Colon (tissue), 2 donors: Measurements from ENCODE around the gene RNASEH2A.
"Not testable (repeated sequence)": the region's sequence is repeated elsewhere in the genome, so short reads cannot be mapped to it uniquely, and the experiment has no call there.

Experiments used
- FAIRE-seq: peaks from 2 replicates; lab custom pipeline; 2012; peaks lifted over from hg19 to GRCh38; lab: Jason Lieb, UNC
- donor health status: control.
- donor health status: control.

Gene RNASEH2A

DNA sequence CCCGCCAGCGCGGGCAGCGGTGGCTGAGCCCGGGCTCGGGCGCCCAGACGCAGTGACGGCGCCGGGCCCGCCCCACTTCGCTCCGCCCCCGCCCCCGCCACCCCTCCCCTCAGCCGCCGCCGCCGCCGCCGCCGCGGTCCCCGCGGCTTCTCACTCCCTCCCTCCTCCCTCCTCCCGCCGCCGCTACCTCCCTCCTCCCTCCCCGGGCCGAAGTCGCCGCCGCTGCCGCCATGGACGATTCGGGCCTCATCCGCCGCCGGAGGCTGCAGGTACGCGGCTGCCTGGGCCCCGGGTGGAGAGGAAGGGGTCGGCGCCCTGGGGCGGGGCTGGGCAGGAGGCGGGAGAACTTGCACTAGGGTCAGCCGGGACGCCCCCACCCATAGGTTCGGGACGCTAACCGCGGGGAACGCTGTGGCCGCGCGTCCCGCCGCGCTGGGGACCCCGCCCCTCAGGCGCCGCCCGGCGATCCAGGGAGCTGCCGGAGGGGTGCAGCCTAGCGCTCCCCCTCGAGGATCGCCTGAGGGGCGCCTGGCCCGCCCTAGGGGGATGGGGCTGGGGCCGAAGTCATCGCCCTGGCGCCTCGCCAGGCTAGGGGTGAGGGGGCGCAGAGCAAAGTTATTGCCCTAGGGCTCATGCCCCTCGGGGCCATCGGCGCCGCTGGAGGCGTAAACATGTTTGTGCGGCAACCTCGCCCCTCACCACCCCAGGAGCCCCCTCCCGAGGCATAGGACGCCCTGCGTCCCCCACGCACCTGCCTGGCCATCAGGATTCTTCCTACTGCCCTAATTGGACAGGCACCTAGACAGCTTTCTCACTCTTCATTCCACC is 27.6 kb downstream of the RNASEH2A start:
- FAIRE-seq = no peak

DNA sequence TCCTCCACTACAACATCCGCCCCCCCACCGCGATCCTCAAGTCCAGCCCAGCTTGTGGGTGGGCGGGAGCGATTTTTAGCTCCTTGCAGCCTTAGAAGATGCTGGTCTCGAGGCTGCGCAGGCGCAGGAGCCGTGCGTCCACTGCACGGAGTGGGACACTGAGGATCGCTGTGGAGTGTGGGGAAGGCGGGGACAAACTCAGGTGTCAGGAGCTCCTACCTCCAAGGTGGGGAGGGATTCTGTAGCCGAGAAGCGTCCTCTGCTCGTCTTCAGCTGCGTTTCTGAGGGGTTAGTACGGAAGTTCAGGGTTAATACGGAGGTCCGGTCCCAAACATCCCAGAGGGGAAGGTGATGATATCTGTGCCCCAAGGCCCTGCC is 28.2 kb downstream of the RNASEH2A start, which contains the start of gene RTBDN:
TSS of gene RTBDN (minus strand) at position 14 of the 378 bp plus-strand sequence. CDS start 4,600 bp downstream, outside the sequence.
- no peak for FAIRE-seq

DNA sequence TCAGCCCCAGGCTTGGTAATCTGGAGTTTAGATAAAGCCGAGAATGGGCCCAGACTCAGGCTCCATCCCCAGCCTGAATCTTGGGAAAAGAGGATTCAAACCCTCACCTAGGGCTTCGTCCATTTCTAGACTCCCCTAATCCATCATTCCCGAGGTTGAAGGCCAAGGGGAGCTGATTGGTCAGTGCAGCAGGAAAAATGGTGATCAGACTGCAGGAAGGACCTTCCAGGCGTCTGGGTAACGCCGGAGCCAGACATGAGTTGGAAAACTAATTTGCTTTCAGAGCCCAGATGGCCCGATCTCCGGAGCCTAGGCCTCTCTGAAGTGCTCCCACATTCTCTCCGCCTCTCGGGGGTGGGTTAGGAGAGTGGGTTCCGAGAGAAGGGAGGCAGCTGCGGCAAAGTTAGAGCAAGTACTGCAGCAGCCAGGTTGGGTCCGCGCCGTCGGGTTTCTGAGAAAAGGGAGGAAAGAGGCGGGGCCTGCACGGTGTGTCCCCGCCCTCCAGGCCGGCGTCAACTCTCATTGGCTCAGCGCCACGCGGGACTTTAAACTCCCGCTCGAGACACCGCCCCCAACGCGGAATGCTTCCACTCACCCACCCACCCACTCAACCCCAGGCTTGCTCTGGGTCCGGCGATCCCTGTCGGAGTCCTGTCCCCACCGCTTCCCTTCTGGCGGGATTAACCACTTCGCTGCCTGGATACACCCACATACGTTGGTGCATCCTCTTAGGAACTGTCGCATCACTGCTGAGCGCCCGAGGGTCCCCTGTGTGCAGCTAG is 28.8 kb downstream of the RNASEH2A start:
- no peak for FAIRE-seq

DNA sequence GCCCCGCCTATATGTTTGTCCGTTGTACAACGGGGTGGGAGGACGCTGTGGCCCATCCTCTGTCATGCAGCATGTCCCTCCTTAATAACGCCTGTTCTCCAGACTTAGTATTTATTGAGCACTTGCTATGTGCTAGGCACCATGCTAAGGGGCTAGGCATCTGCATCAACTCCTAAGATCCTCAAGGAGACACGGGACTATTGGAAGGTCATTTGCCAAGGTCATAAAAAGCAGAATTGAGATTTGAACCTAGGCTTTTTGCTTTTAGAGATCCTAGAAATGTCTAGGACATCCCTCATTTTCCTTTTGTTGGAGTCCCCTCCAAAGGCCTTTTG is 30.1 kb downstream of the RNASEH2A start:
- FAIRE-seq = no peak

DNA sequence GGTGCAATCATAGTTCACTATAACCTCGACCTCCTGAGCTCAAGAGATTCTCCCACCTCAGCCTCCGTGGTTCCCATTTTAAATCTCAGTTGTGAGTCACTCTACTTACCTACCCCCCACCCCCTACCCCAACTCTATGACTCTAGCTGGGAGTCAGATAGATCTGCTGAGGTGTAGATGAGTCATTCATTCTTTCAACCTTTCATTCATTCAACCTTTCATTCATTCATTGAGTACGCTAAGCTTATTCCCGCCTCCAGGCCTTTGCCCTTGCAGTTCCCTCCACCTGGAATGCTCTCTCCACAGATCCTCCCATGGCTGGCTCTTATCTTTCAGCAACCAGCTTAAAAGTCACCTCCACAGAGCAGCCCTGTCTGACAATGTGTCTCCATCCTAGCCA is 30.8 kb downstream of the RNASEH2A start:
- FAIRE-seq = no peak

DNA sequence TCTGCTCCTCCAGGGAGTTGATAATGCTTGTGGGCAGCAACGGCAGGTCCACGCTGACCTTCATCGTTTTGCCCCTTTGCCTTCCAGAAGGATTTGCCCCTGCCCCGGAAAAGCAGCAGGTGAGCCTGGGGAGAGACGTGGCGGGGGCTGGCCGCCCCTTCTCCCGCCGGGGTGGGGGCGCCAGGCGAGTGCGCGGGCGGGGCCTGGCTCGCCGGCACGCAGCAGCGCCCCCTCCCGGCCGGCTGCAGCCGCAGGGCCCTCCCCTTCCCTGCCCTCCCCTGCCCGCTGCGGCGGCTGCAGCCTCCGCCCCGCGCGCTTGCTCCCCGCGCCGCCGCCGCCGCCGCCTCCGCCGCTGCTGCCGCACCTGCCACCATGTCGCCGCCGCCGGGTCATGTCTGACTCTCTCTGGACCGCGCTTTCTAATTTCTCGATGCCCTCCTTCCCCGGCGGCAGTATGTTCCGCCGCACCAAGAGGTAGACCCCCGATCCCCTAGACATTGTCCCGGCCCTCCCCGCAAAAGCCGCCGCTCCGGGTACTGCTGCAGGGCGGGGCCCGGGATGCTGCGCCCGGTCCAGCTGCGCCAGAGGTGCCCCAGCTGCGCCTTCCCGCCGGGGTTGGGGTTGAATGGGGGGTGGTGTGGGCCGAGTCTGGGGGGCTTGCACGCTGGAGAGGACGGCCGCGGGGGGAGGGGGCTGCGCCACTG is 31.9 kb downstream of the RNASEH2A start, which contains the start of gene MAST1:
TSS of gene MAST1 (plus strand) at position 334 of the 704 bp plus-strand sequence. CDS start at position 392, 58 bp downstream.
- no peak for FAIRE-seq

DNA sequence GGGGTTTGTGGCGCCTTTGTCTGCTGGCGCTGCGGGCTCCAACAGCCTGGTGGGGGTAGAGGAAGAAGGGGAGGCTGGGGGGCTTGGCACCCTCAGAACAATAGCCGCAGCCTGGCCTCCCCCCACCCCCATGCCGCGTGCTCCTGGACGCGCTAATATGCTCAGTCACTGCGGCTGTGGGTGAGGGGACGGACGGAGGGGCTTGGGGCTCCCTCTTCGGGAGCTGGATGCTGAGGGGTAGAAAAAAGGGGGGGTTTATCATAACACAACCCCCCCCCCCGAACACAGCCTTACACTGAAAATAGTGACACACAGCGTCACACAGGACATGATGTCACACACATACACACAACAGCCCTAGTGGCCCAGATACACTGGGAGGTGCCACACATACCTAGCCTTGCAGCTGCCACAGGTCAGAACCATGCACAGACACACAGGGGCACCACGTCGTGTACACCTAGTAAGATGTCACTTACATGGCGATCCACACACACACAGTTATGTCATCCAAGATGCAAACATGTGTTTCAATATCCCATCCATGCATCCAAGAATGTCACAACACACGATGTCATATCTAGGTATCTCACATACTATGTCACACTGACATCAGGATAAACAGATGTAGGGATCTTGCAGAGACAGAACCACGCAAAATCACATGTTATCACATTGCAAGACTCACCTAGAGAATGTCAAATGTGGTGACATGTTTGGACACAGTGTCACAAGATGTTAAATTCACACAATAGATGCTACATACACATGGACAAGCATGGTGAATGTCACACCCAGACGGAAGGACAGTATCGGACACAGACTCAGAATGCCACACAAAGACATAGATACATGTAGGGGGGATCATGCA is 32.7 kb downstream of the RNASEH2A start:
- no peak for FAIRE-seq

DNA sequence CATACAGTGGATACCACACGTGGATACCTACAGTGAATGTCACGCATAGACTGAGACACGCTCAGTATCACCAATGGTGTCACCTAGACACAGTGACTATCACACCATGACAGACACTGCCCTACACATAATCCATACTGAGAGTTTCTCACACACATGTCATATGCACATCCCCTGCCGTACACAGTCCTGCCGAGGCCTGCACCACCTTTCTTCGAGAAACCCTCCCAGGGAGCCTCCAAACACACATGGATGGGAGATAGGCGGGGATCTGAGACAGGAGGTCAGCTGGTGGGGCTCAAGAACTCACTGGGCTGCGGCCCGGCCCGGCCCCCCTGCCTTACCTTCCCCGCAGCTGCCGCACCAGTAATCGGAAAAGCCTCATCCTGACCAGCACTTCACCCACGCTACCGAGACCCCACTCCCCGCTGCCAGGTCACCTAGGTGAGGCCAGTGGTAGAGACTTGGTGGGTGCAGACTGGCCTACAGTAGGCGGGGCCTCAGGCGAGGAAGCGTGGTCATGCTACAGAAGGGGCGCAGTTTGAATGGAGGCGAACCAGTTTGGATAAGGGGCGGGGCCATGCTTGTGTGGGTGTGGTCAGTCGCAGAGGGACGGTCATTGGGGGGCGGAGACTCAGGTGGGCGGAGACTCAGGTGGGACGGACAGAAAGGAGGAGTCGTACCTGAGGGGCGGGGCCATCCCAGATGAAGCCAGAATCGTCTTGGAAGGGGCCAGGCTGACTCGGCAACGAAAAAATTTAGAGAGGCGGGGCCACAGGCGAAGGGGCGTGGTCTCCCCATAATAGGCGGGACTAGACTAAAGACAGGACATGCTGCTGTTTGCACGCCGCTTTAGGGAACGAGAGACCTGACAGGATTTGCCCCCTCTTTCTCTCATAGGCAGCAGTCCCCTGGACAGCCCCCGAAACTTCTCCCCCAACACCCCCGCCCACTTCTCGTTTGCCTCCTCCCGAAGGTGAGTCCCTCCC is 34.0 kb downstream of the RNASEH2A start:
- FAIRE-seq = no peak

DNA sequence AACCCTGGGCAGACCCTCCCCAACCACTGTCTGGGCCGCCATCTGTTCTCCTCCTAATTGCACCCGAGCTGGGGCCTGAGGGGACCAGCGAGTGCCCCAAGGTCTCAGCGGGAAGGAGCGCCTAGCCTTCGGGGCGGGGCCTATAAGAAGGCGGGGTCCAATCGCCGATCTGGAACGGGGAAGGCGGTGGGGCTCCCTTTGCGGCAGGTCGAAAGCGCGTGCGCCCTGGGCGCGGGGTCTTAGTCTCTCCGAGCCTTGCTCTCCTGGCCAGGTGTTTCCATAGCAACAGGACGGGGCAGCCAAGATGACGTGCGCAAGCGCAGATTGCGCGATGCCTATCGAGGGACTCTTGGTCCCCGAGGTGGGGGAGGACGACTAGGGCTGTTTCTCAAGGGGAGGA is 34.7 kb downstream of the RNASEH2A start:
- no peak for FAIRE-seq

DNA sequence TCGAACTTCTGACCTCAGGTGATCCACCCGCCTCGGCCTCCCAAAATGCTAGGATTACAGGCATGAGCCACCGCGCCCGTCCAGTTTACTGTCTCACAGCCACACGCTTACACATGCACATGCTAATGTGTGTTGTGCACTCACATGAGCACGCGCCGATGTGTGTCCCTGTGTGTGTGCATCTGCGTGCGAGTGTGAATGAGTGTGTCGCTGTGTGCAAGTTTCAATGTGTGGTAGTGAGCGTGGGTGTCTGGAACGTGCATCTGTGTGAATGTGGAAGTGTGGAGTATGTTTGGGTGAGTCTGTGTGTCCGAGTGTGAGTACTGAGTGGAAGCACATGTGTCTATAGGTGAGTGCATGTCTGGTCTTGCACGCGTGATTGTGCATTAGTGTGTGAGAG is 36.1 kb downstream of the RNASEH2A start:
- FAIRE-seq = no peak

DNA sequence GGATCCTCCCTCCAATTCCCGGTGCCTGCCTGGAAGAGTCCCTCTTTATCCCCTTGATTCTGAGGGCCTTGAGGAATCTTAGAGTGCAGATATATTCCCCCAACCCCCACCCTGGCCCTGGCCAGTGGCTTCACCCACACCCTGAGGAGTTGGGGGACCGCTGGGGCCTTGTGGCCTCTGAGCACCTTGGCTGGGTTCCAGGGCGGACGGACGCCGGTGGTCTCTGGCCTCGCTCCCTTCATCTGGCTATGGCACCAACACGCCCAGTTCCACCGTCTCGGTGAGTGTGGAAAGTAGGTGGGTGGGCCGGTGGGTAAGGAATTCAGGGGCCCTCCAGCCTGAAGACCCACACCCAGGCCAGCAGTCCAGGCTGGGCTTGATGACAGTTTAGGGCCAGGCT is 36.9 kb downstream of the RNASEH2A start:
- FAIRE-seq = no peak

DNA sequence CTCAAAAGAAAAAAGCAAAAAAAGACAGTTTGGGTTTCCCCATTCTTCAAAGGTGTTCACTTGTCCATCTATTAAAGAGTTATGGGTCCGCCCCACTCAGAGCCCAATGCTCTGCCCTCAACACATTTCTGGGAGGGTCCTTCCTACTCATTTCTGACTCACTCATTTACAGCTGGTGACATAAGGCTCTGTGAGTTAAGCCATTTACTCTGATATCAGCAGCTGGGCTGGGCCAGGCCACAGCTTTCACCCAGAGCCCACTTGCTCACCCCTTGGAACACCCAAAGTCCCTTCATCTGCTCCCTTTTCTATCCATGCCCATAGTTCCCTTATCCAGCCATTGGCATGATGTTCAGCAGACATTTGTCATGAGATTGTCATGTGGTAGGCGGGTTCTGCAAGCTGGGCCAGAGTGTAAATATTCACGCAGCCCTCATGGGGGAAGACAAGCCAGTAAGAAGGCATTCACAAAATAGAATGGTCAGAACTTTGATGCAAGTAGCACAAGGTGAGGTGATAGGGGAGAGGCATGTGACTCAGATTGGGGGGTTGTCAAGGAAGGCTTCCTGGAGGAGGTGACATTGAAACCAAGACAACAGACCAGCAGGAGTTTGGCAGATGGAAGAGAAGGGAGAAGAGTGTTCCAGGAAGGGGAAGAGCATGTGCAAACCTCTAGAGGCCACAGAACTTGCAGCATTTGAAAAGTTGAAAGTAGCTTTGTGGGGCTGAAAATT is 37.8 kb downstream of the RNASEH2A start:
- FAIRE-seq = no peak

DNA sequence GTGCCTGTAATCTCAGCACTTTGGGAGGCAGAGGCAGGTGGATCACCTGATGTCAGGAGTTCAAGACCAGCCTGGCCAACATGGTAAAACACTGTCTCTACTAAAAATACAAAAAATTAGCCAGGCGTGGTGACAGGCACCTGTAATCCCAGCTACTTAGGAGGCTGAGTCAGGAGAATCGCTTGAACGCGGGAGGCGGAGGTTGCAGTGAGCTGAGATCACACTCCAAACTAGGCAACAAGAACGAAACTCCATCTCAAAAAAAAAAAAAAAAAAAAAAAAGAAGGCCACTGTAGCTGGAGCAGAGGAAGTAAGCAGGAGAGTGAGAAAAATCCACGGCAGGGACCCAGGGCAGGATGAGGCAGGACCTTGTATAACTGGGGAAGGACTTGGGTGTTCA is 40.2 kb downstream of the RNASEH2A start:
- not testable (repeated sequence) for FAIRE-seq

DNA sequence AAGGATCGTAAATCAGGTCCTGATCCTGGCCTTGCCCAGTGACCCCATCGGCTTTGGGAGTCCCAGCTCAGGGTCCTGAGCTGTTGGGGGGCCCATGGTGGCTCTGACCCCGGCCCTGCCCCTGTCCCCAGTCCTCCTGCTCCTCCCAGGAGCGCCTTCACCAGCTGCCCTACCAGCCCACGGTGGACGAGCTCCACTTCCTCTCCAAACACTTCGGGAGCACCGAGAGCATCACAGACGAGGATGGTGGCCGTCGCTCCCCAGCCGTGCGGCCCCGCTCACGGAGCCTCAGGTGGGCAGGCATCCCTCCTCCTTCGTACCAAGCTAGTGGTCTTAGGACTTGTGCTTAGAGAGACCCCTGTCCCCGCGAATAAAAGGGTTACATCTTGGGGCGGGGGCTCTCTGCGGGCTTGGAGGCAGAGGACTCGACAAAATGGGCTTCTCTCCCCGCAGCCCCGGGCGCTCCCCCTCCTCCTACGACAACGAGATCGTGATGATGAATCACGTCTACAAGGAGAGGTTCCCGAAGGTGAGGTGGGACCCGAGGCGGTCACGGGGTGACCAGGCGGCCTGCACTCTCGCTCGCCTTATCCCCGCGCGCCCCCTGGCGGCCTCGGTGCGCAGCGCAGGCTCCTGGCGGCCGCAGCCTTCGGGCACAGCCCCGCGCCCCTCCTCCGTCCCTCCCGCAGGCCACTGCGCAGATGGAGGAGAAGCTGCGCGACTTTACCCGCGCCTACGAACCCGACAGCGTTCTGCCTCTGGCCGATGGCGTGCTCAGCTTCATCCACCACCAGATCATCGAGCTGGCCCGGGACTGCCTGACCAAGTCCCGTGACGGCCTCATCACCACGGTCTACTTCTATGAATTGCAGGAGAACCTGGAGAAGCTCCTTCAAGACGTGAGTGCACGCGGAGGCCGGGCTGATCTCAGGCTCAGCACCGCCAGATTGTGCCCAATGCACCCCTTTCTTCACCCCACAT is 41.1 kb downstream of the RNASEH2A start:
- no peak for FAIRE-seq

DNA sequence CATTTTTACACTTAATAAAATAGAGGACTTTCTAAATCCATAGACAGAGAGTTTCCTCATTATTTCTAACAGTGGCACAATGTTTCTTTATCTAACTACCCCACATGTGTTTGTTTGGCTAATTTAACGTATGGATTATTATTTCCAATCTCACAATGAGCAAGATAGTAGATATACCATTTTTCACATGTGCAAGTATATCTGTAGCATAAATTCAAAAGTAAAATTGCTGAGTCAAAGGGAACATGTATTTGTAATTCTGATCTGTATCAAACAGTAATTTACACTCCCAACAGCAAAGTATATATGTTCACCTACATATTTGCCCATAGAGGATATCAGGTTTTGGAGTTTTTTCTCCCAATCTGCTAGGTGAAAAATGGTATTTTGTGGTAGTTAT is 50.3 kb downstream of the RNASEH2A start:
- FAIRE-seq = no peak

DNA sequence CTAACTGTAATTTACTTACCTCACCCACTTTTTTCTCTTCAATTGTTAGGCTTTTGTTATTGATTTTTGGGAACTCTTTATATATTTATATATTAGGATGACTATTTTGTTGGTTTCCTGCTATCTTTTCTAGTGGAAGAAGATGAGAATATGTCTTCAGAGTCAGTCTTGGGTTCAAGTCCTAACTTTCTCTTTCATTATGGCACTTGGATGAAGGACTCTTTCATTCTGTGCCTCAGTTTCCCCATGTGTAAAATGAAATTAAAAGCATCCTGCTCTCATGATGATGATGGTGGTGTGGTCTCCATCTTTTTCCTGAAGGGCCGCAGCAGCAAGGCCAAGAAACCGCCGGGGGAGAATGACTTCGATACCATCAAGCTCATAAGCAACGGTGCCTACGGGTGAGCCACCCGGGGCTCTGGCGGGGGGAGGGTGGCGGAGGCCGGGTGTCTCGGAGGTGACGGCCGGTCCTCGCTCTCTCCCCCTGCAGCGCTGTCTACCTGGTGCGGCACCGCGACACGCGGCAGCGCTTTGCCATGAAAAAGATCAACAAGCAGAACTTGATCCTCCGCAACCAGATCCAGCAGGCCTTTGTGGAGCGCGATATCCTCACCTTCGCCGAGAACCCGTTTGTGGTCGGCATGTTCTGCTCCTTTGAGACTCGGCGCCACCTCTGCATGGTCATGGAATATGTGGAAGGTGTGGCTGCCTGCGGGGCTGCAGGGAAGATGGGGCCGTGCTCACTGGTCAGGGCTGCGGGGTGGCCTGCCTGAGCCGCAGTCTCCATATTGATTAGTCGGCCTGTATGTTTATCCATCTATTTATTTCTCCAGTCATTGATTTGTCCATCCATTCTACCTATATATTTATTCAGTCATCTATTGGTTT is 51.9 kb downstream of the RNASEH2A start:
- no peak for FAIRE-seq

DNA sequence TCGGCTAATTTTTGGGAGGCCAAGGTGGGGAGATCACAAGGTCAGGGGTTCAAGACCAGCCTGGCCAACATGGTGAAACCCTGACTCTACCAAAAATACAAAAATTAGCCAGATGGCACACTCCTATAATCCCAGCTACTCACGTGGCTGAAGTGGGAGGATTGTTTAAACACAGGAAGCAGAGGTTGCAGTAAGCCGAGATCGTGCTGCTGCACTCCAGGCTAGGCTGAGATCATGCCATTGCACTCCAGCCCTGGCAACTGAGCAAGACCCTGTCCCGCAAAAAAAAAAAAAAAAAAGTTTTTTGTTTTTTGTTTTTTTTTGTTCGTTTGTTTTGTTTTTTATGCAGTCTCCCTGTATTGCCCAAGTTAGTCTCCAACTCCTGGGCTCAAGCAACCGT is 53.2 kb downstream of the RNASEH2A start:
- FAIRE-seq = no peak
